HG02763 (cell line): ENCODE data around the gene MAD1L1.
"Not testable (repeated sequence)": the region's sequence is repeated elsewhere in the genome, so short reads cannot be mapped to it uniquely, and the experiment has no call there.

Experiments
- ATAC-seq: cut with Tn5 transposase; IDR thresholded peaks from one replicate; pipeline ENCODE4 v1.9.1; 2021; ENCODE audit warnings: mild to moderate bottlenecking, moderate library complexity; ENCODE audit not compliant: unreplicated experiment

The MAD1L1 gene

DNA sequence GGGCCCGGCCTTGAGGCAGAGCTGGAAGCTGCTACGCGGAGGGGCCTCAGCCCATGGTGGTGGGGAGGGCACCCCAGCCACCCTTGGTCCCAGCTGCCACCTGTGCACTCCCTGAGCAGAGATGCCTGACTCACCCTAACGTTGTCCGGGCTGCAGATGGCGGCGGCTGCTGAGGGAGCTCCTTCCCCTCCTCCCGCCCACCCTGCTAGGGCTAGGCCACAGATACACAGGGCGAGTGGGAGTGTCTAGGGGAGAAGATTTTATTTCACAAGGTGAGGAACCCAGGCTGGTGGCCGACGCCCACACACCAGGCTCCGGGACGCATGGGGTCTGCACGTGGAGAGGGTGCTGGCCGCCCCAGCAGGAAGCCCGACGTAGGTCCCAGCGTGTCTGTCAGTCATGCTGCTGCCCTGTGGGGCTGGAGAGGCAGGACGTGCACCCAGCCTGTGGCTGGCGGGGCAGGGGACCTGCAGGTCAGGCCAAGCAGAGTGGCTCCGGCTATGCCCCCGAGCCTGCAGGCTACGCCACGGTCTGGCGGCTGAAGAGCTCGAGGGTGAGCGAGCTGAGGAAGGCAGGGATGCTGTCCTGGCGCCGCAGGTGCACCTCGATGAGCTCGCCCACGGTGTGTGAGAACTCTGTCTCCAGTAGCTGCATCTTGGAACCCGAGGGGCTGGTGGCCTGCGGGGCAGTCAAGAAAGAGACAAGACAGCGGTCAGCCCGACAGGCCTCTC, 417.0 kb downstream of the MAD1L1 start:
- ATAC-seq = not testable (repeated sequence)

DNA sequence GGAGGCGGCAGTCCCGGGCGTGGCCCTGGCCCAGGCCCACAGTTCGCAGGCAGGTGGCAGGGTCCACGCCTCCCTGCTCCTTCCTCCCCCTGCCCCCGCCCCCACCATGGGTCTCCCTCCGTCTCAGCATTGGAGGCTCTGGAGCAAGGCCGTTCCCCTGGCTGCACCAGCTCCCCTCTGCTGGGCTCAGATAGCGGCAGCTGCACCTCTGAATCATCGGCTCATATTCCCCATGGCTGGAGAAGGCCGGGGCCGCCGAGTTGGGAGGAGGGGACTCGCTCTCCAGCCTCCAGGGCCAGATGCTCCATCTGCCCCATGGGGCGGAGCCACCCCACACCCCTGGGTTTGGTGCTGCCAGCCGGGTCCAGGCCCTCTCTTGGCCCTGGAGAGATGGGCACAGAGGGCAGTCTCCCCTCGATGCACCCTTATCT, 417.7 kb downstream of the MAD1L1 start:
- ATAC-seq = no peak

DNA sequence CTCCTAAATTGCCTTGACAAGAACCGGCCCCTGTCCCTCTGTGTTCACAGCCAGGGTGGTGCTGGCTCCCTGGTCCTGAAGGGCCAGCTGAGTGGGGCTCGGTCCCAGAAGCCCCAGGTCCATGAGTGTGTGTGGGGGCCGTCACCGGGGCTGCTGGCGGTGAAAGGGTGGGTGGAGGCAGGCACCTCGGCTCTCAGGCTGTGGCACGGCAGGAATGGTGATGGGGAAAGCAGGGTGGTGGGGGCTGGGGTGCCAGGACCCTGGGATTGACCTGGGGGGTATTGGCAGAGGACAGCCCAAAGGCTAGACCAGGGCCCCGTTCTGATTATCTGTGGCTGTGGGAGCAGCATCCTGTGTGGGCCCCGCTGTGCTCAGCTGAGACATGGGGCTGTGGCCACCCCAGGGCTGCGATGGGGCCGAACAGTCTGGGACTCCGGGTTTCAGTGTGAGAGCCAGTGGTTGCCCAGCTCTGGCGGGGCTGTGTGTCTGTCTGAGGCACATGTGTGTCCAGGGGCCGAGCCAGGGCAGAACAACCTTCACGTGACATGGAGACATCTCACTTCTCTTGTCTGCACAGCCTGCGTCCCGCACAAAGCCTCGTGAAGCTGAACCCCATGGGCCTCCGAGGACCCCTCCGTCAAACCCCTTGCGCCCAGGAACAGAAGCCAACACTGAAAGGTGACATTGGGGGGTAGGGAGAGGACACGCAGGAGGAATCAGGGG, 418.5 kb downstream of the MAD1L1 start:
- ATAC-seq = no peak

DNA sequence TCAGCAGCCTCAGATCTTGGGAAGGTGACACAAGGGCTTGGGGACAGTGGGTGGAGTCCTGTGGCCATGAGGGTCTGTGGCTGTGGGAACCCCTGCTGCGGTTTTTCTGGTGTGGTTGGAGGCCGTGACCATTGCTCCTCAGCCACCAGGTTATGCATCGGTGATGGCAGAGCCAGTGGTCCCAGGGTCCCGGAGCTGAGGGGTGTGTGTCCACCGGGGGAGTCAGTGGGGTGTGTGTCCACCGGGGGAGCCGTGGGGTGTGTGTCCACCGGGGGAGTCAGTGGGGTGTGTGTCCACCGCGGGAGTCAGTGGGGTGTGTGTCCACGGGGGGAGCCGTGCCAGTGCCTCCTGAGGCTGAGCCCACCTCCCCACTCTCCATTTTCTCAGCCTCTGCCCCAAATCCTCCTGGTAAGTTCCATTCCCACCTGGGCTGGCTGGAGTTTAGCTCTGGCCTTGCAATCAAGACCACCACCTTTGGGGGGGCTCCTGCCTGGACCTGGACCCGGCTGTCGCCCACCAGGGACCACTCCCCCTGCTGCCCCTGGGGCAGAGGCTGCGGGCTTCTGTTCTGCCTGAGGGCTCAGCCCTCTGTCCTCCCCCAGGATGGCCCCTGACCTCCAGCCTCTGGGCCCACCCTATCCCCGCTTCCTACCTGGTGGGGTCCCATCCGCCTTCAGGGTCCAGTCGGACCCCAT, 419.2 kb downstream of the MAD1L1 start:
- ATAC-seq = no peak

DNA sequence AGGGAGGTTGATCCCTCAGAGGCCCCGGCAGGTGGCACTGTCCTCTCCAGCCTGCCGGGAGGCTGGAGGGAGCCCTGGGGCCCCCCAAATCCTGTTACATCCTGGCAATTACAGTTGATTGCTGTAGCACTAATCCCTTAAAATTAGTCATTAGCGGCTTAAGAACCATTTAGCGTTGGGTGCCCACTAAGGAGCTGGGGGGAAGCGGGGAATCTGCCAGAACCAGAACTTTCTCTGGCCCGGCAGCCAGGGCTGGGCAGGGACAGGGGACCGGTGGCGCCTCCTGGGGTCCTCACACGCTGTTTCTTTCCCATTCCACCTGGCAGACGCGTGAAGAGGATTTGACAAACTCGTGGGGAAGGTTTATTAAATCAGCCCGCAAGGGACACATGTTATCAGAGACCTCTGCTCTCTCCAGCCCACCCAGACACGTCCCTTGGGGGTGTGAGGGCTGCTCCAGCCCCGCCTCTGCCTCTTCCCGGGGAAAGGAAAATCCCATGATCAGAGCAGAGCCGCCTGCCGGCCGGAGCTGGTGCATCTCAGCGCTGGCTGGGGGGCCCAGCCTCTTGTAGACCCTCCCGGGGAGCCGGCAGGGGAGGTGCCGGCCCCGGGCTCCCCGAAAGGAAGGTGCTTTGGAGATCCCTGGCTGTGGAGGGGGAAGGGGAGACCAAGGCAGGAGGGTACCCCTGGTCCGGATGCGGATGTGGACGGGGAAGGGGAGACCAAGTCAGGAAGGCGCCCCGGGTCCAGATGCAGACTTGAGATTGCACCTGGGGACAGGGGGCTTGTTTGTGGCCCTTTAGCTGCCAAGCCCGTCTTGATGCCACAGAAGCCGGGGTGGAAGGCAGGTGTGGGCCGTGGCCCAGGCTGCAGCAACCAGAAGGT, 420.0 kb downstream of the MAD1L1 start:
- no peak for ATAC-seq

GRCh38 chr7:1811850-1812508, 420.8 kb downstream of the MAD1L1 start:
- ATAC-seq = no peak

- ATAC-seq = no peak
These were observed 421.5 kb downstream of the MAD1L1 start for GRCh38 chr7:1810961-1811849.

- no peak for ATAC-seq
These were observed 422.2 kb downstream of the MAD1L1 start for GRCh38 chr7:1810521-1810920.

GRCh38 chr7:1809601-1810258, 423.0 kb downstream of the MAD1L1 start:
- no peak for ATAC-seq

- no peak for ATAC-seq
These were observed 423.7 kb downstream of the MAD1L1 start for GRCh38 chr7:1809070-1809469.

DNA sequence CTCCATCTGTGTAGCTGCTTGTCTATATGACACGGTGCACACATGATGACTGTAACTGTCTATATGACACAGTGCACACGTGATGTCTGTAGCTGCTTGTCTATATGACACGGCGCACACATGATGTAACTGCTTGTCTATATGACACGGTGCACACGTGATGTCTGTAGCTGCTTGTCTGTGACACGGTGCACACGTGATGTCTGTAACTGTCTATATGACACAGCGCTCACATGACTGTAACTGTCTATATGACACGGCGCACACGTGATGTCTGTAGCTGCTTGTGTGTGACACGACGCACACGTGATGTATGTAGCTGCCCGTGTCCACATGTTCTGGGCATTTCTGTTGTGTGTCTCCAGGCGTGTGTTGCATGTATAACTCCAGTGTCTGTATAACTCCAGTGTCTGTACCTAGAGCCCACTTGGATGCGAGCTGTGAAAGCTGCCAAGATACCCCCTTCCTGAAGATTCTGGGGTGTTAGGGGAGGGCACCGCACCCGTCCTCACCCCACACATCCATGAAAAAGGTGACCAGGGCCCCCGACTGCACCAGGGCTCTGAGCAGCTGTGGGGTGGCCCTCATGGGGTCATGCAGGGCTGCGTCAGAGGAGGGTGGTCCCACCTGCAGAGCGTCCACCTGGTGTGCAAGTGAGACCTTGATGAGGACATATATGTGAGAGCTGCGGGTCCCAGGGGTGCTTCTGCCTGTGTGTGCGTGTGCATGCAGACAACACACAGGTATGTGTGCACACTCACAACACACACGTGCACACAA, 424.7 kb downstream of the MAD1L1 start:
- no peak for ATAC-seq

GRCh38 chr7:1806354-1806753, 426.4 kb downstream of the MAD1L1 start:
- ATAC-seq = no peak

DNA sequence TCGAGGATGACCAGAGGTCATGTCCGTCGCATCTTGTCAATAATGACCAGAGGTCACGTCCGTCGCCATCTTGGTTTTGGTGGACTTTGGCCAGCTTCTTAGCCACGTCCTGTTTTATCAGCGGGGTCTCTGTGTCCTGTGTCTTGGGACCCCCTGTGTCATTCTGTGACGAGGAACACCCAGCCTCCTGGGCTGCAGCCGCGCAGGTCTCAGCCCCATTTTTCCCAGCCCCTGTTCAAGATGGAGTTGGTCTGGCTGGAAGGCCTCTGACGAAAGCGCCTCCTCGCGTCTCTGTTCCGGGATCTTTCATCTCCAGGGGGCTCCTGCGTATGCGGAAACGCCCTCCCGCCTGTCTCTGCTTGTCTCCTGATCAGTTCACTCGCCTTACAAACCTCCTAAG, 428.4 kb downstream of the MAD1L1 start:
- no peak for ATAC-seq

DNA sequence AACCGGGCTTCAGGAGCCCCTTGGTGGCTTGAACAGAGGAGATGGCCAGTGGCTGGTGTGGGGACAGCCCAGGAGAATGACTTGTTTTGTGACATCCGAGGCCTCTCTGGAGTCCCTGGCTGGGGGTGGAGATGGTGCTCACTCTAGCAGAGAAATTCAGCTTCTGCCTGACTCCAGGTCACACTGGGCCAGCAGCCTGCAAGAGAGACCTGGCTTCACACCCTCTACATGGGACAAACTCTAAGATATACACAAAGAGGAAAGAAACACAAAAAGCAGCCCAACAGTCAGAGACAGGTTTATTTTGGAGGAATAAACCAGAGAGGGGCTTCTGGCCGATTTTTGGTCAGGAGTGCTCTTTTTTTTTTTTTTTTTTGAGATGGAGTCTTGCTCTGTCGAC, 429.8 kb downstream of the MAD1L1 start:
- ATAC-seq = no peak

DNA sequence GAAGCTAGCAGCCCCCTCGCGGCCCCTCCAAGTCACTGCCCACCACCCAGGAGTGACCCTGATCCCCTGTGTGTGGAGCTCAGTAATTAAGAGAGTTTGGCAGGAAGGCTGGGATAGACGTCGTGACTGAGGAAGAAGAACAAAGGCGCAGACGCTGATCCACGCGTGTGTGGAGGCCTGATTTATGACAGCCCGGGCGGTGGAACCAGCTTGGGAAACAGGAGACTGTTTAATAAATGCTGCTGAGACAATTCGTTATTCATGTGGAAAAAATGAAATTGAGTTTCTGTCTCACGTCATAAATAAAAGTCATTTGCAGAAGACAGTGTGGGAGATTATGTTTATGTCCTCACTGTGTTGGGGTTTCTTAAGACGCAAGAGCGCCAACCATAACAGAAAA, 431.8 kb downstream of the MAD1L1 start:
- no peak for ATAC-seq

- no peak for ATAC-seq
These were observed 434.6 kb downstream of the MAD1L1 start for GRCh38 chr7:1798191-1798590.

DNA sequence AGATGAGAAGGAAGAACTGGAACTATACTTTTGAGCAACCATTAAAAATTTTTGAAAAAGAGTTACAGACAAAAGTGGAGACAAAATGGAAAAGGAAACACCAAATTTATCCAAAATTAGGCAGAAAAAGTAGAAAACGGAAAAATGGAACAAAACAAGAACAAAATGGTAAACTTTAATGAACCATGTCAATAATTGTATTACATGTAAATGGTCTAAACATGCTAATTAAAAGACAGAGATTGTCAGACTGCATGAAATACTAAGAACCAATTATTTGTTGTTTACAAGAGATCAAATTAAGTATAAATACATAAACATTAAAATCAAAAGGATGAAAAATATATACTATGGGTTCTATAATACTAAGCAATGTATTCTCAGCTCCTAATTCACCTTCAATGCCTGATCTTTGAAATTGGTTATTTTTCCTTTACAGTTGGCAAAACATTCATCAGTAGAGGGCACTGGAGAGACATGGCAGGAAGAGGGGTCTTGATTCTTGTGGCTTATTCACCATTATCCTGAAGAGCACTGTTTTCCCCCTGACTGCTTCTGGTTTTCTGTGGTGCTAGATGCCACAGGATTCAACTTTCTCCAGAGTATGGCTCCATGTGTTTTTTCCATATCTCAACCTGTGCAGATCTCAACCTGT, 437.7 kb downstream of the MAD1L1 start:
- no peak for ATAC-seq
